Activated naive CD4-positive, alpha-beta T cell treated with anti-CD3 and anti-CD28 coated beads for 36 hours (primary cell): ENCODE results near the gene PDE6B. TPM values are rescaled to one million over a fixed set of nuclear protein-coding genes. Genes with fewer than 3 reads are reported as not detected.
A peak's percentile ranks its signal among the peaks of the same experiment; 100 is the strongest.
"Not testable (repeated sequence)": the region's sequence is repeated elsewhere in the genome, so short reads cannot be mapped to it uniquely, and the experiment has no call there.

Experiments used
- CTCF ChIA-PET: fragments of 350-600 bp; sonication (Branson Sonifier 250); formaldehyde crosslinking; loops from one replicate; lab custom pipeline; 2021; ENCODE audit warnings: antibody characterized with exemption; lab: Charles Lee
- DNase-seq: peaks from one replicate; pipeline ENCODE4 v3.0.0-alpha.2; 2020
- H3K27ac Mint-ChIP-seq: one replicate; pipeline ENCODE4 v1.8.0; 2021; ENCODE audit warnings: mild to moderate bottlenecking, mixed read lengths
- H3K27me3 Mint-ChIP-seq: one replicate; pipeline ENCODE4 v1.8.0; 2021; ENCODE audit warnings: low read depth, mixed read lengths
- H3K36me3 Mint-ChIP-seq: one replicate; pipeline ENCODE4 v1.8.0; 2021; ENCODE audit warnings: low read depth, mixed read lengths
- H3K4me1 Mint-ChIP-seq: one replicate; pipeline ENCODE4 v1.8.0; 2021; ENCODE audit warnings: low read depth, mixed read lengths
- H3K4me3 Mint-ChIP-seq: one replicate; pipeline ENCODE4 v1.8.0; 2021; ENCODE audit warnings: mild to moderate bottlenecking, moderate library complexity, mixed read lengths
- H3K9me3 Mint-ChIP-seq: one replicate; pipeline ENCODE4 v1.8.0; 2021; ENCODE audit warnings: mixed read lengths
- intact Hi-C: fragments of 100-400 bp; cut with micrococcal nuclease; formaldehyde crosslinking; loops from one replicate; pipeline ENCODE4 v1.15.1; 2023
- total RNA-seq, 2 experiments: library from RNA; stranded (reverse); gene quantifications; one replicate each; pipeline ENCODE4 v1.2.3, GENCODE V29; 2021

PDE6B gene
- total RNA-seq, 2 experiments from 2014 or later, result 17.4 to 18.1 TPM

DNA sequence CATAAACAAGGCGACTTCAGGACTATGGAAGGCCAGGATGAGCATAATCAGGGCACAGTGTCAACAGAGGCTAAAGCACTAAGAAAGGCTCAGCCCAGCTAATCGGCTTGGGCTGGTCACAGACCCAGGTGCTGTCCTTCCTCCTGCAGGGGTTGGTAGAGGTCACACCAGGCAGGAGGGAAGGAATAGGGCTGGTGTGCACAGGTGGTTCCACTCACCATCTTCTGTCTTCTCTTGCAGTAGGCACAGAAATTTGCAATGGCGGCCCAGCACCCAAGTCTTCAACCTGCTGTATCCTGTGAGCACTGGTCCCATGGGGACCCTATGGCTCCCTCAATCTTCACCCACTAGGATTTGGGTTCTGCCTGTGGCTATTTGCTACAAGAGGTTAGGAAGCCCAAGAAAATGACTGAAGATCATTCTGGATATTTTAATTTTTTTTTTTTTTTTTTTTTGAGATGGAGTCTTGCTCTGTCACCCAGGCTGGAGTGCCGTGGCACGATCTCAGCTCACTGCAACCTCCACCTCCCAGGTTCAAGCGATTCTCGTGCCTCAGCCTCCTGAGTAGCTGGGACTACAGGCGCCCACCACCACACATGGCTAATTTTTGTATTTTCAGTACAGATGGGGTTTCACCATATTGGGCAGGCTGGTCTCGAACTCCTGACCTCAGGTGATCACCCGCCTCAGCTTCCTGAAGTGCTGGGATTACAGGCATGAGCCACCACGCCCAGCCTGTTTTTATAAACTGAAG lies 44.6 kb downstream of the PDE6B start:
- H3K27ac Mint-ChIP-seq, H3K9me3 Mint-ChIP-seq, H3K4me3 Mint-ChIP-seq, DNase-seq, CTCF ChIA-PET, H3K27me3 Mint-ChIP-seq: not testable (repeated sequence)
- intact Hi-C loops, result loop anchor here (5.0 to 10.0 kb wide), 2 partner anchors 173 to 335 kb away; partner anchors contain the start of genes PIGG, ZNF141 and ZNF721
- H3K36me3 Mint-ChIP-seq, result peaks cover 23% of the 10 kb centered on the region
- H3K4me1 Mint-ChIP-seq, result peaks cover 16% of the 10 kb centered on the region

DNA sequence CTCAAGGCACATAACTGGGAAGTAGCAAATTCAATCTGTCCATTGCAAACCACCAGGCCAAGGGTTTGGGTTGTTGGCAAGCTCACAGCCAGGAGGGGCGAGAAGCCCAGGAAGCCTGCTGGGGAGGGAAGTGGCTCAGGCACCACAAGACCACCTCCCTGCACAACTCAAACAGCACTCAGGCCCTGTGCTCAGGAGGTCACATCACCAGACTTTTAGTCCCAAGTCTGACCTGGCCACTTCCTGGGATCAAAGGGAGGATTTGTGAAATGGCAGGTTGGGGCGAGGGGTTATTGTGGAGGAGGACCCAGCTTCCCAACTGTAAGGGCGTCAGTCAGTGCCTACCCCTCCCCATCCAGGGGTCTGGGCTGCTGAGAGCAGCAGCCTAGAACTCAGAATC lies 46.4 kb downstream of the PDE6B start:
- Mint-ChIP-seq H3K27ac (no peak overlapping the region), H3K27me3 (no peaks in the 10 kb centered on the region), H3K4me3 (no peak overlapping the region), H3K36me3 (peaks cover 23% of the 10 kb centered on the region), H3K9me3 (no peaks in the 10 kb centered on the region), H3K4me1 (peaks cover 15% of the 10 kb centered on the region)
- intact Hi-C loops, result loop anchor here (5.0 to 10.0 kb wide), 2 partner anchors 174 to 337 kb away; partner anchors contain the start of genes PIGG, ZNF141 and ZNF721
- CTCF ChIA-PET, result interaction anchor here (0.9 kb wide), 1 partner anchor 69 kb away, joined by 3 read pairs; no protein-coding TSS in a partner anchor
- no peak for DNase-seq

DNA sequence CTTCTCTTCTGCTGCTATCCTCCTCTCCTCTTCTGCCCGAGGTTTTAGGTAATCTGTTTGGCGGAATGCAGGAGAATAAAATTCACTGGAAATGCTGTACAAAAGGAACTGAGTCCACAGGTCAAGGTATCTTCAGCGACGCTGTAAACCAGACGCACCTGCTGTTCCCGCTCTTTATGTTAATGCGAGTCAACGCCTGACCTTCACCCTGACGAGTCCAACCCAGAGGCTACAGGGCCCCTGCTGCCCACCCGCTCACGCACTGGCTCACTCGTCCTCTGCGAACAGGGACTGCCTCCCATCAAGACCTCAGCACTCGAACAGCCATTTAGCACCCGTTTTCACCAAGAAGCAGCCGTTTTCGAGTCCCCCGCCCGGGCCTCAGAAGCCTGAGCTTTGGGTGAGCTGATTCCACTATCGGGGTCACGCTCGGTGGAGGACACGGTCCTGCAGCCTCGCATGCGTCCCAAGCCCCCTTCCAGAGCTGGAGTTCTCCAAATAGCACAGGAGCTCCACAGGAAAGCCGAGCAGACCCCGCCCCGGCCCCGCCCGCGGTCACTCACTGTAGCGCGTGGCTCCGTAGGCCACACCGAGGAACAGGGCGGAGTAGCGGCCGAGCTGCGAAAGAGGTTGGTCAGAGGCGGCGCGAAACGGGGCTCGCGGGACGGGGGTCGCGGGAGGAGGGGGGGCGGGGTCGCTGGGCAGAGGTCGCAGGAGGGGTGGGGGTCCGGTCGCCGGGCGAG lies 48.1 kb downstream of the PDE6B start:
- Mint-ChIP-seq H3K27me3 (no peaks in the 10 kb centered on the region), H3K27ac (peak overlapping the region; percentile 66), H3K4me1 (peaks cover 15% of the 10 kb centered on the region), H3K4me3 (peak overlapping the region; percentile 84), H3K9me3 (no peaks in the 10 kb centered on the region), H3K36me3 (peaks cover 23% of the 10 kb centered on the region)
- intact Hi-C loops, result loop anchor here (1.0 to 10.0 kb wide), 8 partner anchors 9 to 674 kb away; partner anchors contain the start of genes PCGF3, PIGG, UVSSA and ZNF141
- no peak for DNase-seq
- CTCF ChIA-PET, result interaction anchor here (0.6 to 2.5 kb wide), 5 partner anchors 9 to 70 kb away, joined by 3 to 9 read pairs (median 4); no protein-coding TSS in a partner anchor

DNA sequence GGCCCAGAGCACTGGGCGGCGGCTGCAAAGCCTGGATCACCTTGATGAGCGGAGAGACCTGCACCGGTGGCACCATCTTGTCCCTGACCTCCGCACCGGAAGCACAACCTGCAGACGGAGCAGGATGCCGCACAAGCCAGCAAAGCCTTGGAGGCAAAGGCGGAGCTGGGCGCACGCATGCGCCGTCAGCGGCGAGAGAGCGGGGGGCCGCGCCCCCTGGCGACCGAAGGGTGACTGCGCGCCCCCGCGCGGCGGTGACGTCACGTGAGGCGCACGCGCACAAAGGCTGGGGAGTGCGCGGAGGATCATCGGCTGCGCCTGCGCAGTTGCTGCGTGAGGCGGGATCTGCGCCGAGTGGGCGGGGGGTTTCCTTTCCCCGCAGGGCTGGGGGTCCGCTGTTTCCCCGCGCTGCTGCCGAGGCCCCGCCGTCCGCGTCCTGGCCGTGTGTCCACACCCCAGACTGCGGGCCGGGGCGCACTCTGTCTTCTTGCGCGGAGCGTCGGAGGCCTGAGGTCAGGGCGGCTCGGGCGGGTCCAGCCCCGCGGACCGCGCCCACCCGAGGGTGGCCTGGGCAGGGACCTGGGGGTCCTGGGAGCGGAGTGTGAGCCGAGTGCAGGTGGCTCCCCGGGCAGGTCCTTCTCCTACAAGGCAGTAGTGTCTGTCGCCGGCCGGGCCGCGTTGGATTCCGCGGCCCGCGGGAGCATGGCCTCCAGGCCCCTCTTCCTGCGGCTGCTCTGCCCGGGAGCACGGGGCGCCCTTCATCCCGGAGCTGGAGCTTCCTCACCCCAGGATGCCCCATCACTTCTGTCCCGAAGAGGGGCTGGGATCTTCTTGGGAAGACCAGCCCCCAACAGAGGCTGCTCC lies 49.0 kb downstream of the PDE6B start, which contains the start of the genes ATP5ME and MYL5:
Gene ATP5ME (minus strand): TSS at position 105 of the 864 bp plus-strand sequence. CDS start 29 bp downstream, at position 76.
Gene MYL5 (plus strand): TSS at position 371 of the 864 bp plus-strand sequence. CDS start 3,485 bp downstream, outside the sequence.
- Mint-ChIP-seq H3K4me3 (peak within 1 kb of the TSS; percentile 84), H3K36me3 (peaks cover 23% of the 10 kb centered on the region), H3K27ac (peak within 1 kb of the TSS; percentile 84), H3K27me3 (no peaks in the 10 kb centered on the region), H3K4me1 (peaks cover 15% of the 10 kb centered on the region), H3K9me3 (no peaks in the 10 kb centered on the region)
- peak; percentile 97 for DNase-seq
- CTCF ChIA-PET, result interaction anchor here (0.6 to 2.5 kb wide), 6 partner anchors 10 to 71 kb away, joined by 3 to 9 read pairs (median 4); no protein-coding TSS in a partner anchor
- intact Hi-C loops, result loop anchor here (1.0 to 10.0 kb wide), 8 partner anchors 10 to 673 kb away; partner anchors contain the start of genes PCGF3, PIGG, UVSSA and ZNF141

DNA sequence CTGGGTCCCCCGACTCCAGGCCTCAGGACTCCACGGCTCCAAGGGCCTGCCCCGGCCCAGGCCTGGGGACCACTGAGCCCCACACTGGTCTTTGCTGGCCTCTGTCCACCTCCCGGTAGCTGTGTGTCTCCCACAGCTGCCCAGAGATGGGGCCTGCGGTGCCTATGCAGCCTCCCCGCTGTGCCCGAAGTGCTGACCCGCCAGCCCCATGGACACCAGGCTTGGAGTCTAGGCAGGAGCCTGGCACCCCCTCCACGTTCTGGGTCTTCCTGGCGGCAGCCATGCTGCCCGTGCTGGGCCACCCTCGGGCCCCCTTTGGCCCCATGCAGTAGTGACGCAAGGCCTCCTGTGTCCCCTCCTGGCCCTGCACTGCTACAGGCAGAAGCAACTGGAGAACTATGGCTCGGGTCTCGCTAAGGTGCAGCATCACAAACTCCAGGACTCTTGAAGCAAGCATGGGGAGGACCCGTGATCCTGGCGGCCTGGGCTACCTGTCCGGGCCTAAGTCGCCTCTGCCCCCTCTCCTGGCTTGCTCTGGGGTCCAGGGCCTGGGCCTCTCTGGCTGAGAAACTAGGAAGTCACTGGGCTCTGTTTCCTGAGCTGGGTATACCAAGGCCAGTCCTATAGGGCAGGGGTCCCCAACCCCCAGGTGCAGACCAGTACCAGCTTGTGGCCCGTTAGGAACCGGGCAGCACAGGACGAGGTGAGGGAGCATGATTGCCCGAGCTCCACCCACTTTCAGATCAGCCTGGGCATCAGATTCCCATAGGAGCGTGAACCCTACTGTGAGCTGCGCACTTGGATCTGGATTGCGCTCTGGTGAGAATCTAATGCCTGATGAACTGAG lies 49.9 kb downstream of the PDE6B start:
- CTCF ChIA-PET, result interaction anchor here (1.9 to 2.5 kb wide), 2 partner anchors 9 to 23 kb away, joined by 6 to 9 read pairs; no protein-coding TSS in a partner anchor
- H3K27me3 Mint-ChIP-seq, result no peaks in the 10 kb centered on the region
- peak; percentile 26 for DNase-seq
- no peaks in the 10 kb centered on the region for H3K9me3 Mint-ChIP-seq
- peak overlapping the region; percentile 84 for H3K27ac Mint-ChIP-seq
- H3K4me3 Mint-ChIP-seq, result peak overlapping the region; percentile 84
- intact Hi-C loops, result loop anchor here (2.0 to 10.0 kb wide), 2 partner anchors 340 to 432 kb away; partner anchors contain the start of gene ZNF141
- peaks cover 15% of the 10 kb centered on the region for H3K4me1 Mint-ChIP-seq
- H3K36me3 Mint-ChIP-seq, result peaks cover 22% of the 10 kb centered on the region

DNA sequence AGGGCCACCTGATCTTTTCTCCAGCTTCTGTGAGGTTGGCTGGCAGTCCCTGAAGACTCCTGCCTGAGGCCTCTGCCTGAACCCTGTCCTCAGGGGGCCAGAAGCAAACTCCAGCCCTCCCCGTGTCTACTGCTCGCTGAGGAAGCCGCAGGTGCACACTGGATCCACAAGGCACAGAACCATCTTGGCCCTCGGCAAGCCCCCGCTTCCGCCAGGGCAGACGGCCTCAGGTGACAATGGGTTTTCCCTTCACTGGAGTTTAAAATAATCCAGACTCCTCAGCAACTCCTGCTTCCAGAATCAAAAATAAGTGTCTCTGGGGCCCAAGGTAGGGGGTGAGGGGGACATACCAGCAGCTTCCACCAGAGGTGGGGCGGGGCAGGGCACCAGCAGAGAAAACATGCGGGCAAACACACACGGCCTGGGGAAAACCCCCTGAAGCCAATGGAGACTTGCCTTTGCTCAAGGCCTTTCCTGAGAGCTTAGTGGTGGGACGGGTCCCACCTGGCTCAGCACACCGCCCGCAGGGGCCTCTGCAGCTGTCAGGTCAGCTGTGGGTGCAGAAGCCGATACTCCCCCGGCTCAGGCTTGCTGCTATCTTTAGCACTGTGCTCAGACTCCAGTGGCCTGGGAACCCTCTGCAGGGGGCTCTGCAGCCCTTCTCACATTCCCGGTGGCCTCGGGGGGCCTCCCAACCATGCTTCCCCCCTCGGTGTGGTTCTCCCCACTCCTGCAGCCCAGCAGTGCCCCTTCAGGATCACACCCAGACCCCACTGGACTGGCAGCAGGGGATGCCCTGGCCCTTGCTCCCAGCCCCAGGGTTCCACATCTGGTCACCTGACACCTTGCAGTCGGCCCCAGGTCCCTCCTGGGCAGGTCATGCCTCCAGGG lies 50.9 kb downstream of the PDE6B start:
- CTCF ChIA-PET, result interaction anchor here (1.9 to 2.5 kb wide), 2 partner anchors 8 to 22 kb away, joined by 6 to 9 read pairs; no protein-coding TSS in a partner anchor

DNA sequence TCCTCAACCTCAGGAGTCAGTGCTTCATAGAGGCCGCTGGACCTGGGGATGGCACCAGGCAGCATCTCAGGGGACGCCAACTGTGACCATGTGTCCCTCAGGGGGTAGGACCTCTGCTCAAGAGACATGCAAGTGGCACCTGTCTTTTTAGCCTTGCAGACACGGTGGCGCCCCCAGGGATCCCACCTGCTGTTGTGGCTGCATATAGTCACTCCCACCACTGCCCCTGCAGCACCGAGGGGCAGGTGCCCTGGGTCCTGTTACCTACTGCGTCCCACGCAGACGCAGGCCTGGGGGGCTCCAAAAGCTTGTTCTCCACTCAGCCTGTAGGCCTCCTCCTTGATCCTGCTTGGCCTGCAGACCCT lies 51.5 kb downstream of the PDE6B start:
- Mint-ChIP-seq H3K27ac (no peak overlapping the region), H3K36me3 (peaks cover 11% of the 10 kb centered on the region), H3K27me3 (no peaks in the 10 kb centered on the region), H3K4me1 (peaks cover 18% of the 10 kb centered on the region), H3K9me3 (no peaks in the 10 kb centered on the region), H3K4me3 (no peak overlapping the region)
- DNase-seq, result no peak
- CTCF ChIA-PET, result no interaction called here
- intact Hi-C loops, result loop anchor here (10.0 kb wide), 1 partner anchor 342 kb away; the partner anchor contains the start of gene ZNF141

More for the DNA sequence above, 50.9 kb downstream of the PDE6B start:
- Mint-ChIP-seq H3K9me3 (no peaks in the 10 kb centered on the region), H3K27me3 (no peaks in the 10 kb centered on the region), H3K4me3 (peak overlapping the region; percentile 84), H3K36me3 (peaks cover 14% of the 10 kb centered on the region), H3K4me1 (peaks cover 18% of the 10 kb centered on the region), H3K27ac (no peak overlapping the region)
- intact Hi-C loops, result loop anchor here (2.0 to 10.0 kb wide), 2 partner anchors 341 to 433 kb away; partner anchors contain the start of gene ZNF141
- DNase-seq, result no peak

DNA sequence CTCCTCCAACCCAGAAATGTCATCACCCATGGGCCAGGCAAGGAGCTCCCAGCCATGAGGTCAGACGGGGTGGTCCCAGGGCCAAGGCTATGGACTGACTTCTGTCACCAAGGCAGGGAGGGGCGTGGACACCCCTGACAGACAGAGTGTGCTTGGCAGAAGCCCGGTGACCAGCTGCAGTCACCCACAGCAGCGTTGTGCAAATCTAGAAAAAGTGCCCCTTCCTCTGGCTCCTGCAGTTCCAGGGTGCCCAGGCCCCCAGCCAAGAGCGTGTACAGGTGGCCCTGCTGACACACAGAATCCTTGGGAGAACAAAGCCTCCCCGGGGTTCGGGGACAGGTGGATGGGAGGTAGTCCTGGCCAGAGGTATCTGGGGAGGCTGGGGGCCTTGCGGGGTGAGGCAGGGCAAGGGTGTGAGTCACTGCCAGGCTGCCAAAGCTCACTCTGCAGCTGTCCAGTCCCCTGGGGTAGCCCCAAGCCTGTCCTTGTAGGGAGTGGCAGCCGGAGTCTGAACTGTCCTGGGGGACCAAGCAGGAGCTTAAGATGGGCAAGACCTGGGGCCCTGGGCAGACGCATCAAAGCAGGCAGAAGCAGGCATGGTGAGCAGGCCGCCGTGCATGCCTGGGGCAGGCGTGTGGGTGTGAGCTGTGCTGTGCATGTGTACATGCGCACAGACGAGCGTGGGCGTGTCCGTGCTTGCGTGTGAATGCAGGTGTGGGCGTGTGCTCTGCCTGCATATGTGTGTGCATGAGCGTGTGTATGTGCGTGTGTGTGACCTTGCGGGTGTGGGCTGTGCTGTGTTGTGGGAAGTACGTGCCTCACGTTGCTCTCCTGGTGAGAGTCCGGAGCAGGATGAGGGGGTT lies 52.3 kb downstream of the PDE6B start:
- H3K36me3 Mint-ChIP-seq, result peaks cover 7% of the 10 kb centered on the region

DNA sequence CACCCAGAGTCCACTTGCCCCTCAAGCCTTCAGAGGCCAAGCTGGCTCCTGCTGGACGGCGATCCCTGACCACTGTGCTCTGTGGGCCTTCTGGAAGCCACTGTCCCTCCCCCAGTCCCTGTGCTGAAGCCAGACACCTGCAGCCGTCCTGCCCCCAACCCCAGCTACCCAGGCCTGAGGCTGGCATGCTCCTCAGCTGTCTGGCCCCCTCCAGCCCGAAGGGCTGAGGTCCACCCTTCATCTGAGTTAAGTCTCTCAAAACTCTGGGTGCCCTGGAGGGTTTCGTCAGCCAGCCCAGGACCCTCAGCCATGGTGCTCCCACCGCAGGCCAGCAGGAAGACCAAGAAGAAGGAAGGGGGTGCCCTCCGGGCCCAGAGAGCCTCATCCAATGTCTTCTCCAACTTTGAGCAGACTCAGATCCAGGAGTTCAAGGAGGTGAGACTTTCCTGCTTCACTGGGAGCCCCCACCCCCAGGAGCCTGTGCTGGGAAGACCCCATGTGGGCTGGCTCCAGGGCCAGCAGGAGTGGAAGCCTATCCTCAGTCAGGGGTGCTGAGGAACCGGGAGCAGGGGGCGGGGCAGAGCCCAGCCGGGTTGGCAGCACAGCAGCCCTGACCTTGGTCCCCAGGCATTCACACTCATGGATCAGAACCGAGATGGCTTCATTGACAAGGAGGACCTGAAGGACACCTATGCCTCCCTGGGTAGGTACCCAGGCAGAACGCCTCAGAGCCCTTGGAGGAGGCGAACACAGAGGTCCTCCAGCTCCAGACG lies 53.1 kb downstream of the PDE6B start:
- Mint-ChIP-seq H3K36me3 (peaks cover 1% of the 10 kb centered on the region), H3K4me1 (peaks cover 9% of the 10 kb centered on the region), H3K9me3 (no peaks in the 10 kb centered on the region), H3K27me3 (no peaks in the 10 kb centered on the region), H3K27ac (no peak overlapping the region), H3K4me3 (no peak overlapping the region)
- CTCF ChIA-PET, result no interaction called here
- intact Hi-C loops, result loop anchor here (10.0 kb wide), 1 partner anchor 344 kb away; the partner anchor contains the start of gene ZNF141
- no peak for DNase-seq

More for the DNA sequence above, 52.3 kb downstream of the PDE6B start:
- no peaks in the 10 kb centered on the region for H3K9me3 Mint-ChIP-seq
- H3K27ac Mint-ChIP-seq, result no peak overlapping the region
- CTCF ChIA-PET, result no interaction called here
- H3K4me1 Mint-ChIP-seq, result peaks cover 16% of the 10 kb centered on the region
- H3K4me3 Mint-ChIP-seq, result no peak overlapping the region
- no peaks in the 10 kb centered on the region for H3K27me3 Mint-ChIP-seq
- intact Hi-C loops, result loop anchor here (10.0 kb wide), 1 partner anchor 343 kb away; the partner anchor contains the start of gene ZNF141
- DNase-seq, result no peak
